HG02678 (cell line): Measurements from ENCODE around the gene JMJD1C.
"Not testable (repeated sequence)": the region's sequence is repeated elsewhere in the genome, so short reads cannot be mapped to it uniquely, and the experiment has no call there.

Experiments used
- ATAC-seq: cut with Tn5 transposase; IDR thresholded peaks from one replicate; pipeline ENCODE4 v1.9.1; 2021; ENCODE audit warnings: mild to moderate bottlenecking, moderate library complexity; ENCODE audit not compliant: unreplicated experiment

The JMJD1C gene

DNA sequence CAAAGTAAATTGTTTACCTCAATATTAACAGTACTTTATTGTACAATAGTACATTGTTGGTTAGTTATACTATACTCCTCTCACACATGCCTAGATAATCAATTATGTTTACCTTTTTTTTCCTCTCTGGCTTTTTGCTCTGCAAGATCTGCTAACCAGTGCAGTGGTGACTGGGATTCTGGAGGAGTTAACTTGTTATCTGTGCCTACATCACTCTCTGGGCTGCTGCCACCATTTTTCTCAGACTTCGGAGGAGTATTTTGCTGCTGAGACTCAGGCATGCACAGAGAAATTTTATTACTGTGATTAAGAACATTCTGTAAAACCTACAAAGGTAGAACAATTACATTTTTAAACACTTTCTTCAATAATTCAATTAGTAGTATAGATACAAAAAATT, 273.0 kb downstream of the JMJD1C start:
- no peak for ATAC-seq

DNA sequence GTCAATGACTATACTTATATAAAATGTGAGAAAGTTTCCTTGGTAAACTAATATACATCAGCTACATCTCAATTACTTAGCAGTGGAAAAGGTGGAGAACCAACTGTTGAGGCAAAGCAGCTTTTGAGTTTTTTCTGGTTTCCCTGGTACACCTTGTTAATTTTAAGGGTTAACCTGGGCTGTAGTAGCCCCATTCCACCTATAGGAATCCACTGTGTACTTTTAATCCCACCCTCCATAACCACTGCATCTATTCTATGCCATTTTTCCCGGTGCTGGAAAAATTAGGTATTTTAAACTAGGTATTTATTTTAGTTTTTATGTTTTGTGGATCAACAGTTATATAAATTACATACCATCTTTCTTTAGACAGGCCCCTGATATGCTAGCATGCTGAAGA, 290.2 kb downstream of the JMJD1C start:
- no peak for ATAC-seq

DNA sequence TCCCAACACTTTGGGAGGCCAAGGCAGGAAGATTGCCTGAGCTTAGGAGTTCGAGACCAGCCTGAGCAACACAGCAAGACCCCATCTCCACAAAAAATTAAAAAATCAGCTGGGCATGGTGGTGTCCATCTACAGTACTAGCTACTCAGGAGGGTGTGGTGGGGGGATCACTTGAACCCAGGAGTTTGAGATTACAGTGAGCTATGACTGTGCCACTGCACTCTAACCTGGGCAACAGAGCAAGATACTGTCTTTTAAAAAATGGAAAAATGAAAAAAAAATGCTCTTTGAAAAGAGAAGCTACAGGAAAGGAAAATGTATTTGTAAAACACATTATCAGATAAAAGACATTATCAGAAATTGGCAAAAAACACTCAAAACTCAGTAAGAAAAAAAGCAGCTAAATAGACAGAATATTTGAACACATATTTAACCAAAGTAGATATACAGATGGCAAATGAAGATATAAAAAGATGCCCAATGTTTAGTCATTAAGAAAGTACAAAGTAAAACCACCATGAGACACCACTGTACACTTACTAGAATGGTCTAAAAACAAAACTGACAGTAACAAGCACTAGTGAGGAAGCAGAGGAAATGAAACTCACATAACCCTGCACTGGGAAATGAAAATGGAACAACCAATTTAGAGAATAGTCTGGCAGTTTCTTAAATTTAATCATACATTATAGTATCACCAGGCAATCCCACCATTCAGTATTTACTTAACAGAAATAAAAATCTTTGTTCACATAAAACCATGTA, 292.1 kb downstream of the JMJD1C start:
- ATAC-seq, result peak; percentile 99

DNA sequence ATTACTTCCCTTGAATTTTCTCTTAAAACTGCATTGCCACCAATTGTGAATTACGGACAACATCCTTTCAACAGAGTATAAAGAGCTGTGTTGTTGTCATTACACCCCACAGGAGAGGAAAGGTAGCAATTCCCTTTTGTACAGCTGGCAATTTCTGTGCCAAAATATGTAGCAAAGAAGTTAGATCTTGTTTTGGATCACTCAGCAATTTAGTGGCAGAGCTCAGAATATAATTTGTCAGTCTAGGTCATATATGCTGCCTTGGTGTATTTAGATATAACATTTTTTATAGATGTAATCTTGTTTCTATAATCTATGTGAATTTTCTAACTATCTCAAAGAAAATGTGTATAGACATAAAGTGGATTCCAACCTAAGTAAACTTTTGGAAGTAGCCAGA, 293.9 kb downstream of the JMJD1C start:
- ATAC-seq, result no peak

DNA sequence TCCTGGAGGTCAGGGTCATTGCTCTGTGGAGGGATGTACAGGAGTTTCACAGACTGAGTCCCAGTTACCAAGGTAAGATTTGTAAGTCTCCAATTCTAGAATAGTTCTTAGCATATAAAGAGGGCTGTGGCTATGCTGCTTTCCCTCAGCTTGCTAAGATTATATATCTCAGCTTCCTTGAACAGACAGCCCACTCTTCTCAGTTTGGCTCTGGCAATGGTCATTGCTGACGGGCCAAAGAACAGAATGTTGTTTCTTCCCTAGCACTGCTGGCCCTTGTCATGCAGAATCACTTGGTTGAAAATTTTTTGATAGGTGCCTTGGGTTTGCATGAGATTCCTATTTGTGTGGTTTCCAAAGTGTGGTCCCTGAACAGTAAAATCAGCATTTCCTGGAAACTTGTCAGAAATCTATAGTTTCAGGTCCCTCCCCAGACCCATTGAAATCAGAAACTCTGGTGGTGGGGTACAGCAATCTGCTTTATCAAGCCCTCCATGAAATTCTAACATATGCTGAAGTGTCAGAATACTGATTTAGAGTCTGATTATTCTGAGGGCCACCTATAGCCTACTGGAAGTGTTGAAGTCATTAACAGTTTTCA, 294.4 kb downstream of the JMJD1C start:
- ATAC-seq, result no peak

DNA sequence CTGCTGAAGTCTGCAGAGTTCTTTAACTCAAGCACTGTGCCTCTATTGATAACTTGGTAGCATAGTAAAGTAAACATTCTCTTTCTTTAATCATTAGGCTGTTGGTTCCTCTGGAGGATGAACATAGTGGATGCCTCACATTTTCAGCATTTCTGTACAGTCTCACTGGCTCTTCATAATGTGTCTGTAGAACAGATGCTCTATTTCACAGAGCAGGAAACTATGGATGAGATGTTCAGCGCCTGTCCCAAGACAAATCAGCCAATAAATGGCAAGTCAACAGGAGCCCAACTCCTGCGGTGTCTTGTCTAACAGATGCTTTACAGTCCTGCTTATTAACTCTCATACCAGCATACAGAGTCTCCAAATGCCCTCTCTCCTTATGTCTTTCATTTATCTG, 296.2 kb downstream of the JMJD1C start:
- ATAC-seq, result no peak

DNA sequence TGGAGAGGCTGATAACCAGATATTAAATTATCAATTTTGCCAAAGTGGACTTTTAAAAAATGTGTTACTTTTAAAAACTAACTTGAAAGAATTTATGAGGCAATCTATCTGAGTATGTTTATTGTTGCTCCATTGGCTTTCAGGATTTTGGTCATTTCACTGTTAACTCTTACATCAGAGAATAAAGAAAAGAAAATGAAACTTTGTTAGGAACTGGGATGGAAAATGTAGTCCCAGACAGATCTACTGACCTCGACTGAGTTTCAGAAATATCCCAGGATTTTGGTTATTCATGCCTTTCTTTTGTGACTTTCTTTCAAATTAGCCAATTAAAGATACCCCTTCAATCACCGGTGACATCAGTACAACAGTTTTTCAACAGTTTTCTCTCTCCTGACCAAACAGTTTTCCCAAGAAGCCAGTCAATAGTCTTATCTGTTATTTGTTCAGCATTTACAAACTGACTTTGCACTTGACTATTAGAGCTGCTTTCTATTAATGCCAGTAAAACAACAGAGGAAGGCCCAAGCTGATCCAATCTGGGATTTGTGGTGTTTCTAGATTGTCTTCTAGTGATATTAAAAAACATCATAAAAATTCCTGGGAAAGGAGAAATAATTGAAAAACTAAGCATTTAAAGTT, 296.8 kb downstream of the JMJD1C start:
- ATAC-seq, result no peak

DNA sequence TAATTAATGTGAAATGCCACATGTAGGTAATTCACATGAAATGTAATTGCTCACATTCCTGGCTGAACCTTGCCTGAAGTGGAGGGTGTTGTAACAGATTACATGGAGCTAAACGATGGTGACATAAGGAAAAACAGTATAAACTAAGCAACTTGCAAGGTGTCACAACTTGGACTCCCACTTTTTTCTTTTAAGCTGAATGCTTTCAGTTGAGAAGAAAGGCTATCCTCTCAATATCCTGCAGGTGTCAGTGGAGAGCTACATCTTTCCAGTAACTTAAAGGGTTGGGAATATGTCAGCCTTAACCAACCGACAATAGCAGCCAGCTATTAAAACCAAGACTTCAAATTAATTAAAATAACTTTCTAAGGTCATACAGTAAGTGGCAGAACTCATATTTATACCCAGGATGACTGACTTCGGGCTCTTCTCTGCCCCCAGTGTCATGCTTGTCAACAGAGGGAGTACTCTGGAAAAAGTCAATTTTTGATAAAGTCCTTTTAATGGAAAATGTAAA, 299.0 kb downstream of the JMJD1C start:
- peak; percentile 70 for ATAC-seq

DNA sequence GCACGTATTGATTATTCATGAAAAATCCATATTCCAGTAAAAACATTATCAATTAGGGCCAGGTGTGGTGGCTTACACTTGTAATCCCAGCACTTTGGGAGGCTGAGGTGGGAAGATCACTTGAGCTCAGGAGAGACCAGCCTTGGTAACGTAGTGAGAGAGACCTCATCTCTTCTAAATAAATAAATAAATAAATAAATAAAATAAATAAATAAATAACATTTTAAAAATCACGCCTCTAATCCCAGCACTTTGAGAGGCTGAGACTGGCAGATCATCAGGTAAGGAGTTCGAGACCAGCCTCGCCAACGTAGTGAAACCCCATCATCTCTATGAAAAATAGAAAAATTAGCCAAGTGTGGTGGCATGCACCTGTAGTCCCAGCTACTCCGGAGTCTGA, 300.5 kb downstream of the JMJD1C start:
- no peak for ATAC-seq

DNA sequence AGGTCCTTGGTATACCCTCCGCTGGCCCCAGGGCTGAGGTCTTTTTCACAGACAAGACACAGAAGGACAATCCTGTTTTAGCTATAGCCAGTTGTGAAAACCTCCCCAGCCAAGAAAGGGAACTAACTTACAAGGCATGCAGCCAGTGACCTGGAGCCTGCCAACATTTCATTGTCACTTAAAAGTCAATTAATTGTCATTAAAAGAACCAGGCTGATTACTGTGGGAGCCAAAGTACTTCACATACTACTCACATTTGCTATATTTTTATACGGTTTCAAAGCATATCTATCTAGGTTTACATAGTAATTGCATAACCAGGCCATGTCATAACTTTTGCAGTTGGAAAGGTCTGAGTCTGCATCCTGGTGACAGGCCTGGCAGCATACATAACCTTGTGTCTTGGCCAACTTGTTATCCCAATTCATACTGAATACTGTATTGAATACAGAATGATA, 301.6 kb downstream of the JMJD1C start:
- ATAC-seq, result no peak

DNA sequence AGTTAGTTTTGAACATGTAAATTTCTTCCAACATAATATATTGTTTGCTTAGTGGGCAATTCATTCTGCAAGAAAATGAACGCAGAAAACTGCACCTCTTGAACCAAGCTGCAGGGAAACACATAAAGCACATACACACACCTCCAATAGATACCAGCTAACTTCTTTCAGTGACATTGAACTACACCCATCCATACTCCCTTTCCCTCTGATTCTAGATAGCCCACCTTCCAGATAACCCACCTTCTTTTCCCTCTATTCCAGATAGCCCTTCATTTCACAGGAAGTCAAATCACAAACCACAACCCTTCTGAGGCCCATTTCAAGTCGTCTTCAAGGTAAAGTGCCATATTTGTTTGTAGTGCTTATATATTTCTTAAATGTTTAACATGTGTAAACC, 304.2 kb downstream of the JMJD1C start:
- no peak for ATAC-seq

DNA sequence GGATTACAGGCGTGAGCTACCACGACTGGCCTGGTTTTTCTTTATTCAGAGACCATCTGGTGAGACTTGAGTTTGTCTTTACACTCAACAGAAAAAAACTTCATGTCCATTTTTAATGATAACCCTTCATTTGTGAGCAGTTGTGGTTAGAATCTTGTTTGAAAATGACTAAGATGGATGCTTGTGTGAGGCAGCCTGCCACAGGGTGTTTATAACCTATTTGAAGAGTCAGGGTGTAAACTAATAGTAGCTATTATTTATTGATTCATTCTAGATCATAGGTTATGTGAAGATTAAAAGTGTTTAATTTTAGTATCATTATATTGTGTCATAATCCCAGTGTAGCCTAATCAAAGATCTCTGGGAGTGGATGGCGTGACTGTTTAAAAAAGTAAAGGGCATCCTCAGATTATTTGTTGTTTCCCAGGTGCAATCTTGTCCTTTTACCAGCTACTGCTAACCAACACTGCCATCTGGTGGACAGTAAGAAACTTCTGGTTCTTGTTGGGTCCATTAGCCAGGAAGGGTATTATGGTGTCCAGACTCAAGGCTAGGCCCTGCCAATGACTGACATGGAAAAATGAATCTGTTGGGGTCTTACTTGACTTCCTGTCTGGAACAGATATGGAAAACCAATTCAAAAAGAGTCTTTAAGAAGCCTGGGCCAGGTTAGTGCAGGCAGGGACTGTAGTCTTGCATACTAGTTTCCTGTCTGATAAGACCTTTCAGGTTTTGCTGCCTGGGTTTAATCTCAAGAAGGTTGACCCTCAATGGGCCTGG, 307.7 kb downstream of the JMJD1C start:
- peak; percentile 75 for ATAC-seq

DNA sequence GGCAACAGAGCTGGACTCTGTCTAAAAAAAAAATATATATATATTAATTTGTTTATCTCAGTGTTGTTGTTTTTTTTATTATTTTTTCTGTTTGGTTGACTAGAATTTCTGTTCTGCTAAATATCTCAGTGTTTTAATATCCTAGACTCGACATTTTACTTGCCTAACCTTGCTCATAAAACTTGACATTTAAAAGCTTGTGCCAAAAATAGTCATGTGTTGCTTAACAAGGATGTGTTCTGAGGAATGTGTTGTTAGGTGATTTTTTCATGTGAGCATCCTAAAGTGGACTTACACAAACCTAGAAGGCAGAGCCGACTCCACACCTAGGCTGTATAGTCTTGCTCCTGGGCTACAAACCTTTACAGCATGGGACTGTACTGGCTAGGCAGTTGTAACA, 309.5 kb downstream of the JMJD1C start:
- ATAC-seq, result no peak

DNA sequence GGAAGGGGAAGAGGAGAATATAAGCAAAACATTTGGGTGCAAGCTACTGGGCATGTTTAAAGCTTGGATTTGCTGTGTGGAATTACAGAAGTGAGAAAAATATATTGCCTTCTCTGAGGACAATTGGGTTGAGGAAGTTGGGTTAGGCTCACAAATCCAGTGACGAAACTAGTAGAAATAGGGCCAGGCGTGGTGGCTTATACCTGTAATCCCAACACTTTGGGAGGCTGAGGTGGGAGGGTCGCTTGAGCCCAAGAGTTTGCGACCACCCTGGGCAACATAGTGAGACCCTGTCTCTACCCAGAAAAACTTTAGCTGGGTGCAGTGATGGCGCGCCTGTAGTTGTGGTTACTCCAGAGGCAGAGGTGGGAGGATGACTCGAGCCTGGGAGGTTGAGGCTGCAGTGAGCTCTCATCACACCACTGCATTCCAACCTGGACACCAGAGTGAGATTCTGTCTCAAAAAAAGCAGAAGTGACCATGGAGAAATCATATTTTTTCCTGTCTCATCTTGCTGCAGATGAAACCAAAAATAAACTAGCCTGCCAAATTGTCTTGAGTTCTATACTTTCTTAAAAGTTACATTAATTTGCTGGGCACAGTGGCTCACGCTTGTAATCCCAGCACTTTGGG, 310.3 kb downstream of the JMJD1C start:
- no peak for ATAC-seq

DNA sequence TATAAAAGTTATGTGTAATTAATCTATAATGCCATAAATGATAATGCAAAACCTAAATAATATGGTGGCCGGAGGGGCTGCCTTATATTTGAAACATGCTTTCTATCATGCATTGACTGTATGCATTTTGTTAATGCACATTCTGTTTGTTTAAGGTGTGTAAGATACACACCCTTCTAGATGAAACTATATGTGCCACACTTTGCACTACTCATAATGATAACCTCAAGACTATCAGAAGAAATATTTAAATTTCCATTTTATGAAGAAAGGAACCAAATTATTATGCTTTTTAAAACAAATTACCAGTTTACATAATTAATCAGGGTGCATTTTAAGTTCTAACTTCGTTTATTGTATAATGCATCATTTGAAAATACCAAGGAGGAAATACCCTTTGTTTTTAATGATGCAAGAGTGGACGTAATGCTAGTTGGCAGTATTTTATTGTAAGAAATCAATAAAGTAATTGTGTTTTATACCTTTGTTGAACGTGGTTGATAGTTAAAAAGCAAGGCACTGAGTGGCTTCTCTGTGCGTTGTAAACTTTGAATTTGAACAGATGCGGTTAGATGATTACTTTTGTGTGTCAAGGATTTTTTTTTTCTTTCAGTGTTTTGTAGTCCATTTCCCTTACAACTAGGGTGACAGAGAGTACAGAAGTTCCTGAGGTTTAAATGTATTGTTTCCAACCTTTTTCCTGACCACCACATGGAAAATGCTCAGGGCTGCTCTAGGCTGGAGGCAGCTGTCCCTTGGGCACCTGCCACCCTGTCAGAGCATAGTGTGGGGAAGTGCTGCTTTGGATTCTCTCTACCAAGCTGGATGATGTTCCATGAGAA, 311.0 kb downstream of the JMJD1C start:
- no peak for ATAC-seq

DNA sequence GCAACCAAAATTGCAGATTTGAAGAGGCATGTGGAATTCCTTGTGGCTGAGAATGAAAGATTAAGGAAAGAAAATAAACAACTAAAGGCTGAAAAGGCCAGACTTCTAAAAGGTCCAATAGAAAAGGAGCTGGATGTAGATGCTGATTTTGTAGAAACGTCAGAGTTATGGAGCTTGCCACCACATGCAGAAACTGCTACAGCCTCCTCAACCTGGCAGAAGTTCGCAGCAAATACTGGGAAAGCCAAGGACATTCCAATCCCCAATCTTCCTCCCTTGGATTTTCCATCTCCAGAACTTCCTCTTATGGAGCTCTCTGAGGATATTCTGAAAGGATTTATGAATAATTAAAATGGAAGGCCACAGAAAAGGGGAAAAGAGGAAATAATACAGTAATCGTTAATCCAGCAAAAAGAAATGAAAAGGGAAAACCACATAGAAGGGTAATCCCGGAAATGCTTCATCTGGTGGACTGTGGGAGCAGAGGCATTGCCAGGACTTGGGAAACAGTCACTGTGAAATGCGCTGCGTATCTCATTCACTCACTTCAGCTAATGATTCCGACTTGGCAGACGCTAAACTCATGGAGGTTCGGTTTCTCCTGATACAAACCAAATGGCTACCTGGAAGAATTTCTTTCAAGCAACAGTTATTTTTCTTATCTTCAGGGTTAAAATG, 311.8 kb downstream of the JMJD1C start:
- not testable (repeated sequence) for ATAC-seq

DNA sequence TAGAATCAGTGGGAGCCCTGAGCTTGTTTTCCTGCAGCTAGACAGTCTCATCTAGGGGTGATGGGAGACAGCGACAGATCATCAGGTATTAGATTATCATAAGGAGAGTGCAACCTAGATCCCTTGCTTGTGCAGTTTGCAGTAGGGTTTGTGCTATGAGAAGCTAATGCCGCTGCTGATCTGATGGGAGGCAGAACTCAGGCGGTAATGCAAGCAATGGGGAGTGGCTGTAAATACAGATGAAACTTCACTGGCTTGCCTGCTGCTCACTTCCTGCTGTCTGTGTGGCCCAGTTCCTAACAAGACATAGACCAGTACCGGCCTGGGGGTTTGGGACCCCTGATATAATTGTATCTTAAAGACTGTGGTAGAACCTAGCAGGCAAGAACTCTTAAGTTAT, 315.0 kb downstream of the JMJD1C start:
- ATAC-seq, result no peak

DNA sequence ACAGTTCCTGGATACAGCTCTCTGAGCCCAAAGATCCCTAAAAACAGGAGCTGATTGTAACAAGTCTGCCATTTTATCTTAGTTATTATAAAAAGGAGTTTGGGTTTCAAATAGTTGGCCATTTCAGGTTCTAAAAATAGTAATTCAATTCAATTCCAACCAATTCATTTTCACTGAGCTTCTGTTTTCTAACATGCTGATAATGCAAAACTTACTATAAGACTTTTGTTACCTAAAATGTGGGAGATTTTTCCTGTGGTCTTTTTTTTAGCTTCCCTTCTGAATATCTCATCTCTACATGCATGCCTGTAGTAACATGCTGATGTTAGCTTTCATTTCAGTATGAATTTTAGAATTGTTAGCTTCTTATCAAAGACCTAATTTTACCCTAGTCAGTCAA, 319.3 kb downstream of the JMJD1C start:
- no peak for ATAC-seq

DNA sequence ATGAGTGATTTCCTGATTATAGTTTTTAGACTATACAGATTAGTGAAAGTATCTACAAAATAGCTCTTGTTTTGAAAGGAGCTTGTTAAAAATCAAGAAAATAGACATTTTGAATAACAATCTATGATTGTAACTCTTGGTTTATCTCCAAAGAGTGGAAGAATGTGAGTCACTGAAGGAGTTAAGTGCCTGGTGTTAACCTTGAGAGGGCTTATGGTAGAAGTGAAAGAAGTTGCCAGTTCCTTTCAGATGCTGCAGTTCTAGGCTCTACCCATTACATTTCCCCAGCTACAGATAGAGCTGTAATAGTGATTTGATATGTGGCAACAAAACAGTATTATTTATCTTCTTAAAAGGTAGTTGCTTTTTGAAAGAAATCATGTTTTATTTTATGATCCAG, 320.0 kb downstream of the JMJD1C start:
- peak; percentile 58 for ATAC-seq
